Tongue (tissue), 3 donors: ENCODE results near the gene ECM1. TPM values are rescaled to one million over a fixed set of nuclear protein-coding genes. Genes with fewer than 3 reads are reported as not detected.
A peak's percentile ranks its signal among the peaks of the same experiment; 100 is the strongest.

ENCODE experiments used
- DNase-seq: peaks from one replicate; pipeline ENCODE4 v3.0.0-alpha.2; 2015
- small RNA-seq: library from RNA; depleted of rRNA; stranded (forward); fragments of <200 nt; gene quantifications from one replicate; pipeline ENCODE3, GENCODE V24; 2014; ENCODE audit warnings: low replicate concordance
- total RNA-seq: library from RNA; depleted of rRNA; stranded (reverse); fragments of >200 nt; gene quantifications from one replicate; pipeline ENCODE4 v1.2.3, GENCODE V29; 2014

Gene ECM1
- total RNA-seq, 1 donor from 2014 or later: 19.3 TPM

DNA sequence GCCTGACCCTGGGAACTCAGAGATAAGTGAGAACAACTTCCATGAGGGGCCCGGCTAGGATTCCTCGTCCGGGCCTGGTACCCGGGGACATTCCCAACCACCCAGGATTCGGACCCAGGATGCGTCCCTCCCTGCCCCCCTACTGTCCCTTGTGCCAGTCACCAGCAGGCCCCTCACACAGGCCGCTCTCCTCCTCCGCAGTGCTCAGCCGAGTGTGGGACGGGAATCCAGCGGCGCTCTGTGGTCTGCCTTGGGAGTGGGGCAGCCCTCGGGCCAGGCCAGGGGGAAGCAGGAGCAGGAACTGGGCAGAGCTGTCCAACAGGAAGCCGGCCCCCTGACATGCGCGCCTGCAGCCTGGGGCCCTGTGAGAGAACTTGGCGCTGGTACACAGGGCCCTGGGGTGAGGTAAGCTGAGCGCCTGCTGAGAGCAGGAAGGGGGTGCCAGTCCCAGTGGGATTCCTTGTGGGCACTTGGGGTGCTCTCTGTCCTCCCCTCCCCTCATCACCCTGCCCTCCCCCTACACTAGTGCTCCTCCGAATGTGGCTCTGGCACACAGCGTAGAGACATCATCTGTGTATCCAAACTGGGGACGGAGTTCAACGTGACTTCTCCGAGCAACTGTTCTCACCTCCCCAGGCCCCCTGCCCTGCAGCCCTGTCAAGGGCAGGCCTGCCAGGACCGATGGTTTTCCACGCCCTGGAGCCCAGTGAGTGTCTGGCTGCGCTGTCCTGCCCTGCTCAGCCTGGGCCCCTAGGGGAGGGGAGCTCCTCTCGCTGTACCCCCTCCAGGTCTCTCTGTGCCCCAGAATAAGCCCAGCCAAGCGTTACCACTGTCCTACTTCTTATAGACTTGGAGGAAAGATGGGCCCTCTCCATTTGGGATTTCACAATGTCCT, 51.1 kb downstream of the ECM1 start:
- DNase-seq: no peak

- DNase-seq: no peak
Measured at GRCh38 chr1:150559656-150560010, 51.7 kb downstream of the ECM1 start.

DNA sequence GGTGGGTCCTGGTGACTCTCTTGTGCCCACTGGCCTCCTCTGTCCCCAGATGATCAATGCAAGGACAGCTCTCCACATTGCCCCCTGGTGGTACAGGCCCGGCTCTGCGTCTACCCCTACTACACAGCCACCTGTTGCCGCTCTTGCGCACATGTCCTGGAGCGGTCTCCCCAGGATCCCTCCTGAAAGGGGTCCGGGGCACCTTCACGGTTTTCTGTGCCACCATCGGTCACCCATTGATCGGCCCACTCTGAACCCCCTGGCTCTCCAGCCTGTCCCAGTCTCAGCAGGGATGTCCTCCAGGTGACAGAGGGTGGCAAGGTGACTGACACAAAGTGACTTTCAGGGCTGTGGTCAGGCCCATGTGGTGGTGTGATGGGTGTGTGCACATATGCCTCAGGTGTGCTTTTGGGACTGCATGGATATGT, 52.1 kb downstream of the ECM1 start:
- DNase-seq: peak; percentile 87

DNA sequence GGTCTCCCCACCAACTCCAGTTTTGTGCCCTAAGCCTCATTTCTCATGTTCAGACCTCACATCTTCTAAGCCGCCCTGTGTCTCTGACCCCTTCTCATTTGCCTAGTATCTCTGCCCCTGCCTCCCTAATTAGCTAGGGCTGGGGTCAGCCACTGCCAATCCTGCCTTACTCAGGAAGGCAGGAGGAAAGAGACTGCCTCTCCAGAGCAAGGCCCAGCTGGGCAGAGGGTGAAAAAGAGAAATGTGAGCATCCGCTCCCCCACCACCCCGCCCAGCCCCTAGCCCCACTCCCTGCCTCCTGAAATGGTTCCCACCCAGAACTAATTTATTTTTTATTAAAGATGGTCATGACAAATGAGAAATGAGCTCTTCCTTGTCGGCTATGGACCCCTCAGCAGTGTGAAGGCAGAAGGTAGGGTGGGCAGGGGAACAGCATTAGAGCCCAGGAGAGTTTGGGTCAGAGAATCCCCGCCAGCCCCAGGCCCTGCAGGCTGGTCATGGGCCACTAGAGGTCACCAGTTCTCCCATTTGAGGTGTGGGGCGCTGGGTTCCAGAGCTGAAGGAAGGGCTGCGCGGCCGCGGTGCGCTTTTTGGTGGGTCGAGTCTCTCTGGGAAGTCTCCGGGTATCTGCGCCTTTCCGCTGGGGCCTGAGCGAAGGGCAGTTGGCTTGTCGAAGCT, 52.8 kb downstream of the ECM1 start:
- peak; percentile 96 for DNase-seq

GRCh38 chr1:150561254-150561973, 53.5 kb downstream of the ECM1 start:
- DNase-seq: peak; percentile 98

DNA sequence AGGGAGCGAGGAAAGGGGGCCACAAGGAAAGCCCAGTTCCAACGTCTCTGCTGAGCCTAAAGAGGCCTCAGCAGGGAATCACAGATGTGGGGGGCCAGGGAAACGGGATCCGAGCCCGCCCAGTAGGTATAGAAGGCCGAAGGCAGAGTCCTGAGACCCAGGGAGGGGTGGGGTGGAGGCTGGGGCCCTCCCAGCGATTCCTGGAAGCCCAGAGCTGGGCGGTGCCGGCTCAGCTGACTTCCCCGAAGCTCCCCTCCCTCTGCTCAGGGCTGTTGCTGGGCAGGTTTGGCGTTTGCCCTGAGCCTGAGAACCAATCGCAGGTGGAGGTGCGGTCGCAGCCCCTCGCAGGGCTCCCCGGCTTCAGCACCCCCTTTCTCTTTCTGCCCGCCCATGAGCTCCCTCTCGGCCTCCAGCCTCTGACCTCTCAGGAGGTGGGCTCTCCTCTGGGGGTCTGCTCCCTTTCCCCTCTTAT, 54.1 kb downstream of the ECM1 start:
- DNase-seq: peak; percentile 98

DNA sequence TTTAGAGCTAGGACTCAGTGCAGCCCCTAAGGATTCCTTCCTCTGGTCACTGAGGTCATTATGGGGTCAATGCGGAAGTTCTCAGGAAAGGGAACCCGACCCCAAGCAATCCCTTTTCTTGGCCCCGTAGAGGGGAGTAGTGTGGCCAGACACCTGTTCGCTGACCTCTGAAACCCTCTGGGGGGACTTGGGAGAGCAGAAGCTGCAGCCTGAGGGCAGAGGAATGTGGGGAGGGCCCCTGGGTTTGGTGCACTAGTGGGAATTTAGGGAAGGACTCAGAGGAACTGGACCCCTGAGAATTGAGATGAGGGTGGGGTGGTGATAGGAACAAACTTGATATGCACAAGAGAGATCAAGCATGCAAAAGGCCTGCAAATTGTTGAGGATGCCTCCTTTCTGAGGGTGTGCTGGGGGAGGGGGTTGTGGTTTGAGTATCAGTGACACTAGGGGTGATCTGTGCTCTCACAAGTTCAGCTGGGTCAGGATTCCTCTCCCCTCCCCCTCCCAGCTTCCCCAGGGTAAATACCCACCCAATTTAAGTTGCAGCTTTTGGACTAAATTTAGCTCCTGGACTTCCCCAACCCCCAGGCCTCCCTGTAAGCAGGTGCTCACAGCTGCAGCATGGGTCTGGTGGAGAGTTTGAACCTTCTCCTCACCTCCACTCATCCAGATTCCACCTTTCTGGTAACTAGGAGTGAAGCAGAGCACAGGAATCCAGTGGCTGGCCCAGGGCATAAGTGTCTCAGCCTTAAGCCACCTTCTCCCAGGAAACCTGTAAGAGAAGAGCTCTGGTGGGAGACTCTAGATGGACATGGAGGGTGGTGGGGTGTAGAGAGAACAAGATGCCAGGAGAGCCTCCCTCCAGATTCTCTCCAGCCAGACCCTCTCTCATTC, 54.8 kb downstream of the ECM1 start:
- peak; percentile 63 for DNase-seq

Small RNA genes within 50 kb of the gene (small RNA-seq; reads per million reads assigned to genes)
- gene MIR4257: not detected

Other genes with a start within 250 kb of the ECM1 start
- gene APH1A, start 239.1 kb upstream of the ECM1 start, total RNA-seq: 72.1 TPM
- 43.8 TPM for gene C1orf54, start 235.3 kb upstream of the ECM1 start, total RNA-seq
- gene CIART, start 225.6 kb upstream of the ECM1 start, total RNA-seq: 0.92 TPM
- 19.7 TPM for gene MRPS21, start 214.2 kb upstream of the ECM1 start, total RNA-seq
- 51.5 TPM for gene PRPF3, start 186.6 kb upstream of the ECM1 start, total RNA-seq
- gene RPRD2, start 144.0 kb upstream of the ECM1 start, total RNA-seq: 15.0 TPM
- gene TARS2, start 20.7 kb upstream of the ECM1 start, total RNA-seq: 18.7 TPM
- gene FALEC, start 7.6 kb downstream of the ECM1 start, total RNA-seq: not detected
- gene ADAMTSL4, start 41.3 kb downstream of the ECM1 start, total RNA-seq: 50.4 TPM
- gene MCL1, start 71.5 kb downstream of the ECM1 start, total RNA-seq: 256 TPM
- gene ENSA, start 121.5 kb downstream of the ECM1 start, total RNA-seq: 110 TPM
- 15.5 TPM for gene GOLPH3L, start 189.0 kb downstream of the ECM1 start, total RNA-seq
- not detected for gene HORMAD1, start 212.8 kb downstream of the ECM1 start, total RNA-seq